NCI-H187 (cell line): ENCODE measurements around the gene HTR7.

Experiments
- DNase-seq, 2 experiments: peaks; one replicate each; lab custom pipeline; 2025; lab: John Stamatoyannopoulos, UW

HTR7 gene

DNA sequence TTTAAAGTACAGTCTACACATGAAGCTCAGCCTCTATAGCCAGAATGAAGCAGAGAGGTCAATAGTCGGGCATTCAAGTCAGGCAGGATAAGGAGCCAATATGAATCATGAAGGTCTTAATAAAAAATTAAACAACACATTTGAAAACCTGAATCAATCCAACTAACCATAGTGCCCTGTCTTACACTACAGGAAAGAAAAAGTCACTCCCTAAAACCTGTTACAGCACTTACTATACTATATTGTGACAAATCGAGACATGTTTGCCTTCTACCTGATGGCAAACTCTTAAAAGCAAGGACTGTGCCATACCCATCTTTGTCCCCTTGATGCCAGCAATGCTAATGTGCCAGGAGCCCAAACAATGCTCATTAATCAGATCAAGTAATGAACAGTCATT lies 117.6 kb downstream of the HTR7 start:
- DNase-seq = no peak

DNA sequence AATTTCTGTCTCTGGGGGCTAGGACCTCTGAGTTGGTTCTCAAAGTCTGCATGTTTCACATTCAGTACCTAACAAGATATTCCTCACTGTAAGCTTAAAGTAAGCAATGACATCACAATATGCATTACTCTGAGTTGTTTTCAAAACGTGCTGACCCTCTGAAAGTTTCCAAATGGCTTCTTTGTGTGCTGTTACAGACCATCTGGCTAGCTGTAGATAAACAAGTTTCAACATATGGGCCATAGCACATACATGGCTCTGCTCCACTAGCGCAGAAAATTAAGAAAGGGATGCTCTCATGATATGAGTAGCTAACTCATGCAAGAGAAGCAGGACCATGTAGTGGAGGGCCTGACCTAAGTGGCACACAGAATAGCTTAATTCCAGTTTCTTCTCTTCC lies 119.0 kb downstream of the HTR7 start:
- DNase-seq = no peak

DNA sequence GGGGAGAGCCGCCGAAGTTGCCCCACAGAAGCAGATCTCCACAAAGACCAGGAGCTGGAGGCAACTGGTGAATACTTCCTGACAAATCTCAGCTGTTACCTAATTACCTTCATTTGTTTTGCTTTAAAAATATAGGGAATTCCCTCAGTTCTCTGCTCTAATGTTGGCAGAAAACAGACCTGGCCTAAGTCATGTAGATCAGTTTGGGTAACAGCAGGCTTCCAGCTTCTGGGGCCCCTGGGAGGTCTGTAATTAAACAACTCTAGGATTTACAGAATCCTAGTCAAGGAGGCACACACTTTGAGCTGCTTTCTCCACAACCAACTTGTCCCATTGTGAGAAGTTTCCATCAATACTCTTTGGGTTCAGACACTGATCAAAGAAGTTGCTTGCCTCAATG lies 123.4 kb downstream of the HTR7 start:
- no peak for DNase-seq

- DNase-seq = no peak
These were observed 125.3 kb downstream of the HTR7 start for GRCh38 chr10:90732581-90732980.

- DNase-seq = no peak
These were observed 134.3 kb downstream of the HTR7 start for GRCh38 chr10:90723416-90724068.

DNA sequence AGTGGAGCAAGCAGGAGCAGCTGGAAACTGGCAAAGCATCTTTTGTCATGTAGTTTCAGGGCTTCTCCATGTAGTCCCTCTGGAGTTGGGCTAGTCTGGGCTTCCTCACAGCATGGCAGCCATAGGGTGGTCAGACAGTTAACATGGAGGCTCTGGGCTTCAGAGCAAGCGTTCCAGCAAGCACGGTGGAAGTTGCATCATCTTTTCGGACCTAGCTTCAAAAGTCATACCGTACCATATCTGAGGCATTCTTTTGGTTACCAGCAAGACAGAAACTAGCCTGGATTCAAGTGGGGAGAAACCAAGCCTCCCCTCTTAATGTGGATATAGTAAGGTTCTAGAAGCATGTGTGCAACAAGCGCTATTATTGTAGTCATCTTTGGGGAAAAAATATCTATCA lies 135.0 kb downstream of the HTR7 start:
- DNase-seq = no peak

GRCh38 chr10:90718182-90718581 lies 139.7 kb downstream of the HTR7 start:
- DNase-seq = no peak

DNA sequence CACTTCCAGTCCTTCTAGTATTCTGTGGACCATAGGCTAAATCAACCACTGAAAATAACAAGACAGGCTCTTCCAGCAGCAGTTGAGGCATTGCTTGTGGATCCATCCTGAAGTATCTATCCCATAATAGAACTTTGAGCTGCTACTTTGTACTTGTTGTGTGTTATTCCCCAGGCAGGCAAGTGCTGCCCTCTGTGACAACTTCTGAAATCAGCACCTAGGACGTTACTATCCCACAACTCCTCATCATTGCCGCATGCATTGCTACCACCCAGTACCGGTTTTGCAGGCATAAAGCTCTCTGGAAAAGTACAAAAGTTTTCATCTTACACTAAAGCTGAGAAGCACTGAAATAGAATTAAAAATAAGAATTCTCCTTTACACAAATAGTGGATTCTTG lies 145.3 kb downstream of the HTR7 start:
- no peak for DNase-seq

- DNase-seq = no peak
These were observed 148.1 kb downstream of the HTR7 start for GRCh38 chr10:90709727-90710126.

DNA sequence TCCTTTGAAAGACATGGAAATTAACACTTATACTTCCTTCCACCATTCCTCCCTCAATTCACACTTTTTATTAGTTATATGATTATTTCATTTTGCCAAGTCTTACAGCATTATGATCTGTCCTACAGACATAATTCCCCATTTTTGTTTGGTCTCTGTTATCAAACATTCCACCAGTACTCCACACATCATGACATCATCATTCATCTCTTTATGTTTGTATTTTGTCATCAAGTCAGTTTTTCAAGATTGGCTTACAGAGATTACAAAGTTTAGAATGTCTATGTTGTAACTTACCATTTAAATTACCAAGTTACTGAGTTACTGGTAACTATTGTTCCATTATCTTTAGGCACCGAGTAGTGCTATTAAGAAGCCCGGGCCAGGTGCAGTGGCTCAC lies 150.2 kb downstream of the HTR7 start:
- DNase-seq = no peak

DNA sequence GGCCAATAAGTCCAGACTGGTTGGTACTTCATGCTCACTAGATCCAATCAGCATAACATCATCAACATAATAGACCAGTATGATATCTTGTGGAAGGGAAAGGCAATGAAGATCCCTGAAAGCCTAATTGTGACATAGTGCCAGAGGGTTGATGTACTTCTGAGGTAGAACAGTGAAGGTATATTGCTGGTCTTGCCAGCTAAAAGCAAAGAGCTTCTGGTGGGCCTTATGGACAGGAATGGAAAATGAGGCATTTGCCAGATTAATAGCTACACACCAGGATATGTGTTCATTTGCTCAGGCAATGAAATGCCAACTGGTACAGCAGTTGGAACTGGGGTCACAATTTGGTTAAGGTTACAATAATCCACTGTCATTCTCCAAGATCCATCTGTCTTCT lies 156.4 kb downstream of the HTR7 start:
- DNase-seq = no peak

DNA sequence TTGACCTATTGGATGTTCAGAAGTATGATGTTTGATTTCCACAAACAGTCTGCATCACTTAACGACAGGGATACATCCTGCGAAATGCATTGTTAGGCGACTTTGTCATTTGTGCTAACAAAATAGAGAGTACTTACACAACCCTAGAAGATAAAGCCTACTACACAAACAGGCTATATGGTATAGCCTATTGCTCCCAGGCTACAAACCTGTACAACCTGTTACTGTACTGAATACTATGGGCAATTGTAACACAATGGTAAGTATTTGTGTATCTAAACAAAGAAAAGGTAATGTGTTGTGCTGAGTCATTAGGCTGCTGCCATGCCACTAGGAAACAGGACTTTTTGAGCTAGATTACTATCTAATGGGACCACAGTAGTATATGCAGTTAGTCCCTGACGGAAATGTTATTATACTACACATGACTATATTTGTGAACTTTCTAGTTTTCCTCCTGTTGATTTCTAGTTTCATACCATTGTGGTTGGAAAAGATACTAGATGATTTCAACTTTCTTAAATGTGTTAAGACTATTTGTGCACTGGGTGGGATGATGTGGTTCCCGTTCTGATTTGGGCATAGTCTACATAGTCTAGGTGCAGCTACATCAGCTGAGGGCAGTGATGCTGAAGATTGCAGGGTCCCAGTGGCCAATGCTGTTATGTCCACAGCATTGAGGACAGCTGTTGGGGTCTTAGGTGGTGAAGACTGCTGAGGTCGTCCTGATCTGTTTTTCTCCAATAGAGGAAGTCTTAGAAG lies 161.7 kb downstream of the HTR7 start:
- DNase-seq = no peak
